ENCODE measurements around the gene MAD2L2. TPM values are rescaled to one million over a fixed set of nuclear protein-coding genes. Genes with fewer than 3 reads are reported as not detected.

MAD2L2 gene
- total and polyA plus RNA-seq, 9 of the 15 experiments (the other 6 are each of a cell fraction or from before 2014, with no cell fraction given) = 12.4 to 286 (median 143) TPM

- TF ChIP-seq ZFP36 (IDR thresholded peaks at IDR 0.05; ENCODE audit: low read depth, low read length, partially characterized antibody) = peak; percentile 99
- no peak for TF ChIP-seq ZNF589 (CRISPR knock-in tag; IDR thresholded peaks at IDR 0.05; ENCODE audit: low read depth)
- TF ChIP-seq HDAC2 (IDR thresholded peaks at IDR 0.05) = peak; percentile 76; the same call in 1 of the 2 replicates
- peak; percentile 77; the same call in 1 of the 2 replicates for TF ChIP-seq ZFP91 (CRISPR knock-in tag; IDR thresholded peaks at IDR 0.05)
- no peak for TF ChIP-seq ZNF766 (CRISPR knock-in tag; conservative IDR thresholded peaks at IDR 0.05)
- TF ChIP-seq ETS2 (tag; IDR thresholded peaks at IDR 0.05; ENCODE audit: borderline replicate concordance, poor library complexity, severe bottlenecking) = no peak
- no peak for TF ChIP-seq ZNF740 (CRISPR knock-in tag; IDR thresholded peaks at IDR 0.05)
- no peak for TF ChIP-seq ZNF740 (tag; IDR thresholded peaks at IDR 0.05)
- TF ChIP-seq CHD4 (IDR thresholded peaks at IDR 0.05; ENCODE audit: insufficient read depth, insufficient replicate concordance, low read depth, low read length, poor library complexity, severe bottlenecking) = no peak
- TF ChIP-seq POU5F1 (IDR thresholded peaks at IDR 0.05; ENCODE audit: borderline replicate concordance, low read depth, low read length, partially characterized antibody) = no peak
- TF ChIP-seq NFIX (CRISPR knock-in tag; IDR thresholded peaks at IDR 0.05; ENCODE audit: low read depth) = peak; percentile 91
- no peak for TF ChIP-seq ZNF655 (CRISPR knock-in tag; IDR thresholded peaks at IDR 0.05)
- no peak for TF ChIP-seq CBX2 (IDR thresholded peaks at IDR 0.05; ENCODE audit: insufficient read depth, low read length, poor library complexity, severe bottlenecking)
- TF ChIP-seq SMAD4 (CRISPR knock-in tag; conservative IDR thresholded peaks at IDR 0.05) = peak; percentile 89
- TF ChIP-seq PRMT5 (CRISPR knock-in tag; IDR thresholded peaks at IDR 0.05) = no peak
- TF ChIP-seq BRF2 (IDR thresholded peaks at IDR 0.05; ENCODE audit: borderline replicate concordance, insufficient read depth, insufficient read length) = no peak
- no peak for TF ChIP-seq TBP (optimal IDR thresholded peaks at IDR 0.05; ENCODE audit: low read depth, low read length)
- no peak for TF ChIP-seq STAT5B (CRISPR knock-in tag; IDR thresholded peaks at IDR 0.05)
- peak; percentile 86 for TF ChIP-seq ETV5 (CRISPR knock-in tag; IDR thresholded peaks at IDR 0.05; ENCODE audit: low read depth)
- TF ChIP-seq PTBP1 (IDR thresholded peaks at IDR 0.05; ENCODE audit: low read depth, low read length) = peak; percentile 97
- TF ChIP-seq FOXJ3 (CRISPR knock-in tag; IDR thresholded peaks at IDR 0.05) = no peak
- no peak for TF ChIP-seq ZBTB26 (CRISPR knock-in tag; IDR thresholded peaks at IDR 0.05)
Measured at GRCh38 chr1:11650331-11650991, 30.5 kb downstream of the MAD2L2 start (continued).
